ENCODE measurements around the gene RTN4R.

The RTN4R gene

DNA sequence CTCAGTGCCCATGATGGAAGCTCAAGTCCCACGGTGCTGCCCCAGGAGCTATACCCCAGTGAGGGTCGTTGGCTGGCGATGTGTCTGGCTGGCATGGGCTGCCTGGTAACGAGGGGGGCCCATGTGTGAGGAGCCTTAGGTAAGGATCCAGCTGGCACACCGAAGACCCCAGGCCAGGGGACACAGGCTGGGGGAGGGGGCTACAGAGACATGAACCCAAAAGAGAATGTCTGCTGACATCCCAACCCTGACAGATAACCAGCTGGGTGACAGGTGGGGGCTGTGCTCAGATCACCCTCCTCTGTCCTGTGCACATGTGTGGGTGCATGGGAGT lies 39.2 kb downstream of the RTN4R start:
- DNase-seq (ENCODE audit: low spot score) = no peak

DNA sequence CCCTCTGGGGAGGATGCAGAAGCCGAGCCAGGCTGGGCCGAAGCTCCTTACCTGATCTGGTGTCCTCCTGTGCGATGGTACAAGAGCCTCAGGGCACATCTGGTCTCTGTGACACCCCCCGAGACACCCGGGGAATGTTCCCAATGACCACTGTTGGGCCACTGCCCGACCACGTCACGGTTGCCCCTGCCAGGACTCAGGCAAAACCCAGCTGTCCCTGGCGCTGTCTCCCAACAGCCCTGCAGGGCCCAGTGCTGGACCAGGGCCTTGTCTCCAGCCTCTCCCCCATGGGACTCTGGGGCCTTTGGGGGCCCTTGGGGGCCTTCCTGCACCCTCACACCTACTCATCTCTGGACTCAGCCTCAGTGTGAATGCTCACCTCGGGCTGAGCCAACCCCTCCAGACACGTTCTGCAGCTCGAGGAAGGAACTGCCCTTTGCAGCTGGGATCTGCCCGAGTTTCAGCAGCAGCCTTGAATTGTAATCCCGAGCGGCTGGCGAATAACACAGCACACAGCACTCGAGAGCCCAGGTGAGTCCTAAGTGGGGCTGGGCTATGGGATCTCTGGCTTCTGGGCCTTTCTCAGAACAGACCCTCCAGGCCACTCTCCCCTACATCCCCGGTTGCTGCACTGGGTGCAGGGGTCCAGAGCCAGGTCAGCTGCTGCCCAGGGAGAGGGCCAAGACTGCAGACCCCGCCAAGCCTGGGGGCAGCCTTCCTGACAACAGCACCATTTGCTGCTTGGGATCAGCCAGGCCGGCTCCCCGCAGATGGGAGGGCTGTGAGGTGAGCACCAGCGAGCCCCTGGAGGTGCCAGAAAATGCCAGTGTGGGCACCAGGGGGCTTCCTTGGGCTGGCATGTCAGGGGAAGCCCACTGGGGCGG lies 39.8 kb downstream of the RTN4R start:
- DNase-seq (ENCODE audit: low spot score) = no peak

GRCh38 chr22:20227363-20227762 lies 40.8 kb downstream of the RTN4R start:
- no peak for DNase-seq (ENCODE audit: low spot score)

DNA sequence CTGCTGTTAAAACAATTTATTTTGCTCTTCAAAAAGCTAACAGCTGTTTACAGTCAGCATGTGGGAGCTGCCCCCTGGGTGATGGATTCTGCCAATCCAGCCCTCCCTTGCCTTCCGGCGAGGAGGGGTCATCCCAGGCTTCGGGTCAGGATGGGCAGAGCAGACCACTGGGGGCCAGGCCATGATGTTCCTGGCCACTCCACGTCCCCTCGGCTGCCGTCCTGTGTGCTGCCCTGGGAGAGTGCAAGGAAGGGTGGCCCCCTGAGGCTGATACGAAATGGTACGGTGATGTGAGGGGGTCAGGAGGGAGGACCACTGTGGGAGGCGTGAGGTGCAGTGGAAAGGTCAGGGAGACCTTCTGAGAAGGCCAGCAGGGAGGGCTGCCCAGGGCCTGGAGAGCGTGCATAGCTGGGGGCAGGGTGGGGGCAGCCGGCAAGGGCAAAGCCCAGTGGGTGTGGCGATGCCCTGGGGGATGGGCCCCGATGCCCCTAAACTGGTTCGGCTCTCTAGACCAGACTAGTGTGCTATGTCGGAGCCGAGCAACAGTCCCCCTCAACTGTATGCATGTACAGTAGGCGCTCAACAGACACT lies 41.3 kb downstream of the RTN4R start:
- DNase-seq (ENCODE audit: low spot score) = no peak

DNA sequence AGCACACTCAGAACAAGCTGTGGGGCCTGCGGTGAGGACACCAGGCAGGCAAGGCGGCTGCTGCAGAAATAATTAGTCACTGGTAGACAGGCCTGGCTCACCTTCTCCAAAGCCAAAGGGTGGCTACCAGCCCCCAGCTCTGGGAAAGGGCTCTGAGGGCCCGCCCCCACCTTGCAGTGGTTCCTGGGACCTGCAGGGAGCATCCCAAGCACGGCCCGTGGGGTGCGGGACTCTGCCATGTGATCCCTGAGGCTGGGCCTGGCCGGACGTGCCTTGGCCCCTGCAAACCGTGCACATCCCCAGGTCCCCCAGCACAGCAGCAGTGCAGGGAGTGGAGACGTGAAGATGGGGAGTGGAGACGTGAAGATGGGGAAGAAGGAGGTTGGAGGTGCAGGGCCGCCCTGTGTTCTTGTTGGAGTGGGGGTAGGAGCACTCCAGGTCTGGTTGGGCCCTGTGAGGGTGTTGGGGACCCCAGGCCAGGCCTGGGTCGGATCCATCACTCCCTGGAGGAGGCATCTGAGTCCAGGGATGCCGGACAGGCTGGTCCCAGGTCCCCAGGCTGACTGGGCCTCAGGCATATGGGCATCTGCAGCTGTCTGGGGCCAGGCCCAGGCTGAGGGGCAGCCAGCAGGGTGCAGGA lies 41.9 kb downstream of the RTN4R start:
- no peak for DNase-seq (ENCODE audit: low spot score)

DNA sequence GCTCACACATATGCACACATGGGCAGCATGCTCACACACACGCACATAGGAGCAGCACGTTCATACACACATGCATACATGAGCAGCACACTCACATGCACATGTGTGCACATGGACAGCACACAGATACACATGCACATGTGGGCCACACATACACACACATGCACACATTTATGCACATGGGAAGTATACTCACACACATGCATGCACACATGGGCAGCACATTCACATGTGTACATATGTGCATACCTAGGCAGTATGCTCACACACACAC lies 42.5 kb downstream of the RTN4R start:
- DNase-seq (ENCODE audit: low spot score) = no peak

DNA sequence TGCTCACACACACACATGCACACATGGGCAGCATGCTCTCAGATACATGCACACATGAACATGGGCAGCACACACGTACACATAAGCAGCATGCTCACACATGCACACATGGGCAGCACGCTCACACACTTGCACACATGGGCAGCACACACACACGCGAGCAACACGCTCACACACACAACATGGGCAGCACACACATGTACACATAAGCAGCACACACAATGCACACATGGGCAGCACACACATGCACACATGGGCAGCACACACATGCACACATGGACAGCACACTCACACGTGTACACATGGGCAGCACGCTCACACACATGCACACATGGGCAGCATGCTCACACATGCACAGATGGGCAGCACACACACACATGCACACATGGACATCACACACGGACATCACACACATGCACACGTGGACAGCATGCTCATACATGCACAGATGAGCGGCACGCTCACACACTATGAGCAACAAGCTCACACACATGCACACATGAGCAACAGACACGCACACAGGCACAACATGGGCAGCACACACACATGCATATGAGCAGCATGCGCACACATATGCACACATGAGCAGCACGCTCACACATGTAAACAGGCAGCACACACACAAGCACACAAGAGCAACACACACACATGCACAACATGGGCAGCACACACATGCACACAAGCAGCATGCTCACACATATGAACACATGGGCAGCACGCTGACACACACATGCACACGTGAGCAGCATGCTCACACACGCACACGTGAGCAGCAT lies 43.0 kb downstream of the RTN4R start:
- DNase-seq (ENCODE audit: low spot score) = no peak

DNA sequence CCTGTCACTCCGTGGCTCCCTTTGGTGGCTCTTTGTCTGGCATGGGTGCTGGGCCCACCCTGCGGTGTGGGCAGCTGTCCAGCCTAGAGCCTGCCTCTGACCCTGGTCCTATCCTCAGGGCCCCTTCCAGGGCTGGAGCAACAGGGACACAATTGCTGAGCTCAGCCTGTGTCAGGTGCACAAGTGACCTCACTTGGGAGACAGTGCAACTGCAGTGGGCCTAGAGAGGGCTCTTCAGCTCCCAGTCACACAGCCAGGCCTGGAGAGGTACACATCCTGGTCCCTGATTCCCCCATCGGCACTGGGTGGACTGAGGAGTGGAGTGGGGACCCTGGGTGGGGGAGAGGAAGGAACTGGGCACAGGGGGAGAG lies 43.9 kb downstream of the RTN4R start:
- no peak for DNase-seq (ENCODE audit: low spot score)

- DNase-seq (ENCODE audit: low spot score) = no peak
These were observed 44.5 kb downstream of the RTN4R start for GRCh38 chr22:20223421-20224255.

GRCh38 chr22:20222764-20223420 lies 45.2 kb downstream of the RTN4R start:
- no peak for DNase-seq (ENCODE audit: low spot score)

DNA sequence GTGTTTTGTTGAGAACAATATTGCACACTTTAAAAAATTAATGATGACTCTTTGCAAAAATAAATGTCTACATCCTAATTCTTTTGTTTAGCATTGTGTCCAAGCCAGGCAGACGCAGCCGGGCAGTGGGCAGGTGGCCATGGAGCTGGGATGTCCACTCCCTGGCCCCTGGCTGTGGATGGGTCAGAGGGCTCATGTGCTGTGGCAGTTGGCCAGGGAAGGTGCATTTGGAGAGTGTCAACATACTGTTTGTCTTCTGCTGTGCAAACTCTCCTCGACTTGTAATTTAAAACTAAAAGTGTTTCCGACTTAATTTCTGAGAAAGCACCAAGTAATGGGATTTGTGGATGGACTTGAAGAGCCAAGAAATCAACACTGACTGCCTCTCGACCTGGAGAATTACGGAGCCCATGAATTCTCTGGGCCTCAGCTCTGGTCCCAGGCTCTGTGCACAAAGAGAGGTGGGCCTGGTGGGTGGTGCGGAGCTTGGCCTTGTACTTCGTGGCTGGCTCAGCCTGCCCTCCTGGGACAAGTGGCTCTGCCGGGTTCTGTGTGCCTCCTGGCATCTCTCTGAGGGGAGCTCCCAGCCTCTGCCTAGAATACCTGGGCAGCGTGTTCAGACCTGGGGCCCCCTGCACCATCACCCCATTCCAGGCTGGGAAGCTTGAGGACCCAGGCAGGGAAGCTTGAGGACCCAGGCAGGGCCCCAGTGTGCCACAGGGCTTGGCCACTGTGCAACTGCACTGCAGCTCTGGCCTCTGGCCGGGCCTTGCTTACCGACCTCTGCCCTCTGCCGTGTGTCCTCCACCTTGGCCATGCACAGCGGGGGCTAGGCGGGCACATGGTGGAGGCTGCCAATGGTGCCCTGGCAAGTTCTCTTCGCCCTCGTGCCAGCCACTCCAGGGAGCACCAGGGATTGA lies 46.4 kb downstream of the RTN4R start:
- no peak for DNase-seq (ENCODE audit: low spot score)

- no peak for DNase-seq (ENCODE audit: low spot score)
These were observed 47.5 kb downstream of the RTN4R start for GRCh38 chr22:20220629-20221026.

- DNase-seq (ENCODE audit: low spot score) = no peak
These were observed 48.2 kb downstream of the RTN4R start for GRCh38 chr22:20219667-20220628.

DNA sequence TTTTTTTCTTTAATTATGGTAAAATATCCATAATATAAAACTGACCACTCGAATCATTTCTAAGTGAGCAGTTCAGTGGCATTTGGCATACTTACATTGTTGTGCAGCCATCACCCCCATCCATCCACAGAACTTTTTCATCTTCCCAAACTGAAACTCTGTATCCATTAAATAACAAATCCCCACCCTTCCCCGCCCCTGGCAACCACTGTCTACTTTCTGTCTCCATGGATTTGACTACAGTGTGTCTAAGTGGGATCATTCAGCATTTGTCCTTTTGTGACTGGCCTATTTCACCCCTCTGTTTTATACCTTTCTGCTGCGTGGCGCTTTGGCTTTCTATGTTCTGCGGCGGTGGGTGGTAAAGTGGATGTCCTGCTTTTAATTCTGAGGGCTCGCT lies 49.1 kb downstream of the RTN4R start:
- no peak for DNase-seq (ENCODE audit: low spot score)

GRCh38 chr22:20218326-20218872 lies 49.7 kb downstream of the RTN4R start:
- no peak for DNase-seq (ENCODE audit: low spot score)

- no peak for DNase-seq (ENCODE audit: low spot score)
These were observed 50.6 kb downstream of the RTN4R start for GRCh38 chr22:20217563-20217962.

DNA sequence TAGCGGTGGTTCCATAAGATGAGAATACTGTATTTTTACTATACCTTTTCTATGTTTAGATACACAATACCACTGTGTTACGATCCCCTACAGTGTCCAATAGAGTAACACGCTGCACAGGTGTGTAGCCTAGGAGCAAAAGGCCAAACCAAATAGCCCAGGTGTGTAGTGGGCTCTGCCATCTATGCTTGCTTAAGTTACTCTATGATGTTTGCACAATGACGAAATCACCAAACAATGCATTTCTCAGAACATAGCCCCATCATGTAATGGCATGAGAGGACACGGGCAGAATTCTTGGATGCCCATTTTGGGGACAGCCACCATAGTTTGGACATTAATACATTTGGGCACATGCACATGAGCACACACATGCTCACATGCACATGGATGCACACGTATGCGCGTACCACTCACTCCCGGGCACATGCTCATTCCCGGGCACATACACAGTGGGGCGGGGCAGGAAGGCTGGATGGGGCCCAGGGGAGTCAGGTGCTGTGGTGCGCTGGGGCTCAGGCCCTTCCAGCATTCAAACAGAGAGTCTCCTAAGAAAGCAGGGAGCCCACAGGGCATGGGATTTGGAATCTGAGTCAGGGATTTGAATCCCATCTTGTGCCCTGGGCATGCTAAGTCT lies 51.1 kb downstream of the RTN4R start:
- DNase-seq (ENCODE audit: low spot score) = no peak

GRCh38 chr22:20215742-20216141 lies 52.4 kb downstream of the RTN4R start:
- DNase-seq (ENCODE audit: low spot score) = no peak

All from kidney tubule cell (primary cell).